DND-41 (cell line): ENCODE measurements around the gene SMARCB1.

Source experiments
- CTCF ChIP-seq: IDR thresholded peaks from 2 replicates; pipeline ENCODE4 v1.5.1; 2012; ENCODE audit warnings: borderline replicate concordance, low read length, moderate library complexity, mild to moderate bottlenecking; ENCODE audit not compliant: poor library complexity, severe bottlenecking; ENCODE audit errors: extremely low read depth
- EZH2 ChIP-seq: IDR thresholded peaks from 3 replicates; pipeline ENCODE4 v1.6.1; 2012; ENCODE audit warnings: borderline replicate concordance, low read depth, mild to moderate bottlenecking, moderate library complexity, low read length, inconsistent platforms; ENCODE audit not compliant: severe bottlenecking

GRCh38 chr22:23753385-23753784 is 33.4 kb upstream of the SMARCB1 start:
- TF ChIP-seq CTCF (no peak), EZH2 (no peak)
